K562 (cell line): ENCODE data around the gene LTBP1. TPM values are rescaled to one million over a fixed set of nuclear protein-coding genes. Genes with fewer than 3 reads are reported as not detected.

Source experiments
- ATAC-seq: fragments of 200-7000 bp; cut with Tn5 transposase; 3 replicates; pipeline ENCODE4 v1.9.1; 2020; ENCODE audit warnings: moderate library complexity
- BruUV-seq: library from RNA; stranded (reverse); fragments of 400-500 nt; replicated peaks from 2 replicates; lab custom pipeline; 2021; lab: Mats Ljungman, UMichigan
- CTCF ChIA-PET: fragments of 300-600 bp; formaldehyde crosslinking; extraction: SDS; loops from one replicate; lab custom pipeline; 2021; ENCODE audit warnings: low intra/inter-chr PET ratio; lab: Yijun Ruan, JAX
- POLR2A ChIA-PET: fragments of 300-600, 350-650 bp; sonication (Branson Sonifier 250); formaldehyde crosslinking; extraction: SDS; loops from one replicate; lab custom pipeline; 2021; ENCODE audit warnings: antibody characterized with exemption, inconsistent platforms; lab: Yijun Ruan, JAX
- DNase-seq, 4 experiments: peaks; one replicate each; pipeline versions ENCODE4 v3.0.0 to v3.0.0-alpha.2; 2011 to 2018; ENCODE audit warnings: low spot score in 3 of 4, mixed read lengths in 3 of 4; ENCODE audit errors: extremely low read depth in 1 of 4
- FAIRE-seq: peaks from 2 replicates; lab custom pipeline; 2011; peaks lifted over from hg19 to GRCh38; lab: Jason Lieb, UNC
- H2AFZ ChIP-seq: 2 replicates; pipeline ENCODE4 v1.6.0; 2011; ENCODE audit warnings: low read depth, low read length, control low read depth, inconsistent platforms
- H3K27ac ChIP-seq: fragments of 200-600 bp; 3 replicates; pipeline ENCODE4 v1.8.0; 2011; ENCODE audit warnings: low read depth, mild to moderate bottlenecking, control low read depth, inconsistent platforms, low read length, moderate library complexity, mixed read lengths; ENCODE audit errors: extremely low read depth
- H3K27me3 ChIP-seq, 2 experiments: fragments of 300-600 bp in 1 of 2; 2 replicates in 1 of 2; 3 replicates in 1 of 2; pipeline versions ENCODE4 v1.6.0 to v1.8.0; 2011; ENCODE audit warnings: inconsistent platforms in 2 of 2, low read length in 2 of 2, mild to moderate bottlenecking in 1 of 2, mixed read lengths in 1 of 2, moderate library complexity in 1 of 2; ENCODE audit not compliant: control insufficient read depth in 2 of 2, insufficient read depth in 2 of 2
- H3K36me3 ChIP-seq: fragments of 300-600 bp; 3 replicates; pipeline ENCODE4 v1.8.0; 2011; ENCODE audit warnings: mild to moderate bottlenecking, low read length, inconsistent platforms; ENCODE audit not compliant: control insufficient read depth, insufficient read depth
- H3K4me1 ChIP-seq, 2 experiments: fragments of 200-600 bp in 1 of 2; replicated peaks in 1 of 2; 2 replicates in 1 of 2; 3 replicates in 1 of 2; pipeline versions ENCODE4 v1.5.1 to v1.8.0; 2011; ENCODE audit warnings: inconsistent platforms in 2 of 2, low read length in 2 of 2, mild to moderate bottlenecking in 1 of 2, mixed read lengths in 1 of 2, moderate library complexity in 1 of 2; ENCODE audit not compliant: control insufficient read depth in 2 of 2, insufficient read depth in 2 of 2
- H3K4me2 ChIP-seq: 2 replicates; pipeline ENCODE4 v1.6.1; 2011; ENCODE audit warnings: low read length, control low read depth, inconsistent platforms, mixed read lengths; ENCODE audit not compliant: insufficient read depth
- H3K4me3 ChIP-seq: fragments of 200-600 bp; sonication (generic), shearing (Covaris generic); 2 replicates; pipeline ENCODE4 v1.5.1; 2016; ENCODE audit warnings: control low read depth, inconsistent platforms
- H3K79me2 ChIP-seq: fragments of 200-600 bp; 3 replicates; pipeline ENCODE4 v1.8.0; 2011; ENCODE audit warnings: low read length, inconsistent platforms; ENCODE audit not compliant: control insufficient read depth, insufficient read depth
- H3K9ac ChIP-seq, 2 experiments: 2 replicates each; pipeline versions ENCODE4 v1.6.0 to v1.6.1; 2011; ENCODE audit warnings: low read depth in 2 of 2, low read length in 2 of 2, control low read depth in 1 of 2, inconsistent platforms in 1 of 2, mild to moderate bottlenecking in 1 of 2, mixed read lengths in 1 of 2; ENCODE audit not compliant: insufficient read depth in 1 of 2
- H3K9me1 ChIP-seq: one replicate; pipeline ENCODE4 v1.6.0; 2011; ENCODE audit warnings: inconsistent platforms, mild to moderate bottlenecking, low read length, moderate library complexity; ENCODE audit not compliant: control insufficient read depth, insufficient read depth
- H3K9me3 ChIP-seq: replicated peaks from 2 replicates; pipeline ENCODE4 v1.5.1; 2011; ENCODE audit warnings: low read depth, low read length, inconsistent platforms; ENCODE audit not compliant: control insufficient read depth, insufficient read depth
- H4K20me1 ChIP-seq: replicated peaks from 2 replicates; pipeline ENCODE4 v1.6.1; 2011; ENCODE audit warnings: low read length, inconsistent platforms, mixed read lengths; ENCODE audit not compliant: control insufficient read depth, insufficient read depth
- CBFA2T2 ChIP-seq: fragments of 450-650 bp; conservative IDR thresholded peaks from 2 replicates; pipeline ENCODE4 v1.6.1; 2017; ENCODE audit warnings: mild to moderate bottlenecking
- CBX3 ChIP-seq, 2 experiments: IDR thresholded peaks; 1 replicate in 1 of 2; 2 replicates in 1 of 2; pipeline ENCODE4 v1.6.1; 2012; ENCODE audit warnings: inconsistent platforms in 2 of 2, low read length in 2 of 2, borderline replicate concordance in 1 of 2, control low read depth in 1 of 2
- CBX8 ChIP-seq: fragments of 200-600 bp; sonication (generic); IDR thresholded peaks from 2 replicates; pipeline ENCODE4 v1.6.1; 2012; ENCODE audit warnings: borderline replicate concordance, mixed run types, low read depth, mild to moderate bottlenecking, moderate library complexity, mixed read lengths, low read length, control low read depth, inconsistent platforms; ENCODE audit not compliant: poor library complexity, severe bottlenecking; ENCODE audit errors: extremely low read depth
- EP300 ChIP-seq: IDR thresholded peaks from 2 replicates; pipeline ENCODE4 v1.6.1; 2012; ENCODE audit warnings: low read length, improper control_type of control experiment
- EZH2 ChIP-seq: IDR thresholded peaks from 2 replicates; pipeline ENCODE4 v1.6.1; 2012; ENCODE audit warnings: low read depth, mild to moderate bottlenecking, inconsistent platforms, low read length, borderline replicate concordance
- GTF2E2 ChIP-seq: fragments of 200-800 bp; sonication (Bioruptor generic); IDR thresholded peaks from 2 replicates; pipeline ENCODE4 v1.6.1; 2016; ENCODE audit warnings: missing genetic modification characterization, missing compliant biosample characterization
- HIVEP1 ChIP-seq: fragments of 250-450 bp; sonication (Bioruptor Pico); IDR thresholded peaks from 2 replicates; pipeline ENCODE4 v1.4.0; 2020; ENCODE audit warnings: mild to moderate bottlenecking
- L3MBTL2 ChIP-seq: fragments of 450-650 bp; IDR thresholded peaks from 2 replicates; pipeline ENCODE4 v1.6.1; 2016; ENCODE audit warnings: mild to moderate bottlenecking, moderate library complexity
- MEIS2 ChIP-seq: fragments of 450-650 bp; IDR thresholded peaks from 2 replicates; pipeline ENCODE4 v1.6.1; 2014; ENCODE audit warnings: mild to moderate bottlenecking; ENCODE audit not compliant: partially characterized antibody
- NBN ChIP-seq: fragments of 450-650 bp; IDR thresholded peaks from 2 replicates; pipeline ENCODE4 v1.6.1; 2016; ENCODE audit warnings: low read depth, mild to moderate bottlenecking
- NCOA1 ChIP-seq: fragments of 450-650 bp; IDR thresholded peaks from 2 replicates; pipeline ENCODE4 v1.6.1; 2016; ENCODE audit warnings: low read depth
- PYGO2 ChIP-seq: fragments of 450-650 bp; IDR thresholded peaks from 2 replicates; pipeline ENCODE4 v1.6.1; 2016; ENCODE audit warnings: mild to moderate bottlenecking, missing genetic modification characterization, moderate library complexity, missing compliant biosample characterization
- SMARCE1 ChIP-seq: fragments of 450-650 bp; IDR thresholded peaks from 2 replicates; pipeline ENCODE4 v1.7.1; 2016; ENCODE audit warnings: mild to moderate bottlenecking
- TCF3 ChIP-seq: sonication (generic); formaldehyde crosslinking; IDR thresholded peaks from 2 replicates; pipeline ENCODE4 v1.4.0; 2020; ENCODE audit warnings: mild to moderate bottlenecking, missing genetic modification reagents
- ZC3H11A ChIP-seq: IDR thresholded peaks from 2 replicates; pipeline ENCODE4 v1.6.1; 2012; ENCODE audit warnings: low read depth, low read length, improper control_type of control experiment
- ZNF121 ChIP-seq: sonication (generic); formaldehyde crosslinking; conservative IDR thresholded peaks from 2 replicates; pipeline ENCODE4 v1.8.0; 2022; ENCODE audit warnings: missing genetic modification reagents
- ZNF41 ChIP-seq: fragments of 250-450 bp; sonication (Bioruptor Pico); conservative IDR thresholded peaks from 2 replicates; pipeline ENCODE4 v1.4.0; 2020; ENCODE audit warnings: mild to moderate bottlenecking
- WGBS: fragments of 100-300 bp; shearing (Covaris generic); methylation state at CpG from one replicate; pipeline ENCODE4 v1.1.6; 2016; ENCODE audit warnings: low coverage, mixed read lengths; ENCODE audit not compliant: insufficient coverage; ENCODE audit errors: missing lambda C conversion rate; 5-methylcytosine and 5-hydroxymethylcytosine counted together
- in situ Hi-C: fragments of 300-500 bp; cut with MboI; formaldehyde crosslinking; loops from 4 replicates; pipeline ENCODE4 v1.15.0; 2018; ENCODE audit warnings: inconsistent platforms, mixed read lengths
- intact Hi-C: fragments of 100-400 bp; cut with micrococcal nuclease; formaldehyde crosslinking; loops from 2 replicates; pipeline ENCODE4 v1.14.2; 2022
- polyA plus RNA-seq, 8 experiments: library from polyadenylated mRNA; depleted of rRNA in 4 of 8; stranded (reverse) in 5 of 8; unstranded in 3 of 8; fragments of >200 nt; fragmentation: Nextera tagmentation in 2 of 8; fragmentation: Illumina TruSeq in 1 of 8; extraction: Ambion mirVana in 2 of 8; extraction: Trizol in 1 of 8; gene quantifications; 2 replicates each; pipeline versions ENCODE4 v1.2.1 to v1.2.3, GENCODE V29; 2011 to 2014; ENCODE audit warnings: inconsistent platforms in 1 of 8, missing spikeins in 1 of 8
- total RNA-seq, 7 experiments: library from RNA; depleted of rRNA in 6 of 7; stranded (reverse); fragments of >200 nt in 6 of 7; fragmentation: Illumina TruSeq in 2 of 7; extraction: Trizol in 2 of 7; gene quantifications; 2 replicates each; pipeline versions ENCODE4 v1.2.1 to v1.2.3, GENCODE V29; 2011 to 2021; ENCODE audit warnings: low replicate concordance in 1 of 7
- TF ChIP-seq, protein P1 (sequence below), 2 experiments: fragments of 450-650 bp in 1 of 2; sonication (generic) in 1 of 2; formaldehyde crosslinking in 1 of 2; IDR thresholded peaks in 1 of 2; conservative IDR thresholded peaks in 1 of 2; 2 replicates each; pipeline versions ENCODE4 v1.6.1 to v1.8.1; 2016 to 2023; ENCODE audit warnings: mild to moderate bottlenecking in 2 of 2, moderate library complexity in 2 of 2, inconsistent platforms in 1 of 2, missing genetic modification reagents in 1 of 2
- TF ChIP-seq, protein P2 (sequence below): sonication (generic); formaldehyde crosslinking; IDR thresholded peaks from 2 replicates; pipeline ENCODE4 v1.5.0; 2020; ENCODE audit warnings: missing genetic modification reagents
- TF ChIP-seq, protein P3 (sequence below): fragments of 250-450 bp; sonication (Bioruptor Pico); IDR thresholded peaks from 2 replicates; pipeline ENCODE4 v1.4.0; 2020

LTBP1 gene
- total and polyA plus RNA-seq, 9 of the 15 experiments (the other 6 are each of a cell fraction or from before 2014, with no cell fraction given), result 3.6 to 16.4 (median 8.5) TPM

DNA sequence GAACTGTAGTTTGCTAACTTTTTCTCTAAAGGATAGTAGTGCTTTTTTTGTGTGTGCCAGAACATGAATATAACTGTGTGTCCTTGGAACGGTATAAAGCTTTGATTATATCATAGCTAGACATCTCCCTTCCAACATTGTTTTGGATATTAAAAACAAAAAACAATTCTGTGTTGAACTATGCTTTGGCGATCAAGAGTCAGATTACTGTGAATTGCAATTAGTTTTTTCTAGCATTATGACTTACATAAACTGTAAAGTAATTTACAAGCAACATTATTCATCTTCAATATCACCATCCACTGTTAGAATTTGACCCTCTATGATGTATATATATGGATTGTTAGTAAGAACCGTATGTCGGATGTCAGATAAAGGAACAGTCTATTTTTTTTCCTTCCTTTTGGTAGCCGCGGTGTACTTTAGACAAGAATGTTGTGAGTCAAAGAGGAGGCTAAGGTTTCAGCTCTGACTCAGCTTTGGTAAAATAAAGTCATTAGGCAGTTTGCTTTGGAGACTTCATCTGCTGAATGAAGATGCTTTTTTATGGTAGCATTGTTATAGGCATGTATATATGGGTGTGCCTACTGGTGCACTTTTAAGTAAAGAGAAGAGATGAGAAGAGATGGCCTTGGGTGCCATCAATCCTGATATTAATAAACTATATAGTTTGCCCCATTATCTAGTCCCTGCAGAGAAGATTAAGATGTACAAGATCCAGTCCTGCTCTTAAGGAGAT, 76.4 kb downstream of the LTBP1 start:
- ChIA-PET POLR2A (interaction anchor here (0.5 to 0.9 kb wide), 3 partner anchors 9 to 160 kb away, joined by 3 to 4 read pairs (median 3); no protein-coding TSS in a partner anchor), CTCF (no interaction called here)
- BruUV-seq, result no TSS peak
- H3K4me2 ChIP-seq, result no peak overlapping the region
- in situ Hi-C loops, result no loop called here
- no peaks in the 10 kb centered on the region; the same call in 2 of the 3 replicates for H3K79me2 ChIP-seq
- no peaks in the 10 kb centered on the region for H4K20me1 ChIP-seq
- H3K9ac ChIP-seq, result peak overlapping the region in 1 of 2 experiments; percentile 24; a peak in 1 of 4 replicates
- no peak overlapping the region for H3K4me3 ChIP-seq
- FAIRE-seq (peak; percentile 88), ATAC-seq (peak; percentile 71), DNase-seq (peak; percentile 29 to 77 (median 46))
- H3K36me3 ChIP-seq, result no peaks in the 10 kb centered on the region
- H3K9me1 ChIP-seq, result no peaks in the 10 kb centered on the region
- peak overlapping the region; percentile 49 for H2AFZ ChIP-seq
- peak overlapping the region; percentile 76 for H3K27ac ChIP-seq
- peaks cover 6% of the 10 kb centered on the region; the same call in 1 of the 2 replicates for H3K9me3 ChIP-seq
- intact Hi-C loops, result loop anchor here (5.0 kb wide), 1 partner anchor 61 kb away; no protein-coding TSS in a partner anchor
- H3K27me3 ChIP-seq, result no peaks in the 10 kb centered on the region
- under 1% methylated on average over 6 of the region's 6 CpGs for WGBS
- H3K4me1 ChIP-seq, result peaks cover 10 to 45% of the 10 kb centered on the region in 2 experiments; a peak in 4 of 5 replicates
- TF ChIP-seq PYGO2 (tag), result no peak
- TF ChIP-seq CBX8, result no peak
- TF ChIP-seq HIVEP1 (CRISPR knock-in tag), result no peak
- TF ChIP-seq ZNF41 (CRISPR knock-in tag), result no peak
- TF ChIP-seq GTF2E2 (tag), result 0 out of 2 replicates have a peak, but pooled peaks have one; percentile 10
- peak; percentile 48; the same call in 1 of the 2 replicates for TF ChIP-seq NCOA1
- TF ChIP-seq, protein P1, sequence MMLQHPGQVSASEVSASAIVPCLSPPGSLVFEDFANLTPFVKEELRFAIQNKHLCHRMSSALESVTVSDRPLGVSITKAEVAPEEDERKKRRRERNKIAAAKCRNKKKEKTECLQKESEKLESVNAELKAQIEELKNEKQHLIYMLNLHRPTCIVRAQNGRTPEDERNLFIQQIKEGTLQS (IDR thresholded peaks at IDR 0.05), result peak; percentile 58
- TF ChIP-seq, protein P1 (CRISPR knock-in tag; conservative IDR thresholded peaks at IDR 0.05), result no peak
- peak; percentile 76 for TF ChIP-seq TCF3 (CRISPR knock-in tag)
- TF ChIP-seq ZC3H11A, result no peak
- no peak for TF ChIP-seq L3MBTL2
- no peak for TF ChIP-seq ZNF121 (CRISPR knock-in tag)
- TF ChIP-seq, protein P2, sequence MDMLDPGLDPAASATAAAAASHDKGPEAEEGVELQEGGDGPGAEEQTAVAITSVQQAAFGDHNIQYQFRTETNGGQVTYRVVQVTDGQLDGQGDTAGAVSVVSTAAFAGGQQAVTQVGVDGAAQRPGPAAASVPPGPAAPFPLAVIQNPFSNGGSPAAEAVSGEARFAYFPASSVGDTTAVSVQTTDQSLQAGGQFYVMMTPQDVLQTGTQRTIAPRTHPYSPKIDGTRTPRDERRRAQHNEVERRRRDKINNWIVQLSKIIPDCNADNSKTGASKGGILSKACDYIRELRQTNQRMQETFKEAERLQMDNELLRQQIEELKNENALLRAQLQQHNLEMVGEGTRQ (CRISPR knock-in tag), result no peak
- TF ChIP-seq NBN, result no peak
- TF ChIP-seq EP300, result peak; percentile 69; the same call in 1 of the 2 replicates
- TF ChIP-seq CBFA2T2, result peak; percentile 51
- TF ChIP-seq, protein P3, sequence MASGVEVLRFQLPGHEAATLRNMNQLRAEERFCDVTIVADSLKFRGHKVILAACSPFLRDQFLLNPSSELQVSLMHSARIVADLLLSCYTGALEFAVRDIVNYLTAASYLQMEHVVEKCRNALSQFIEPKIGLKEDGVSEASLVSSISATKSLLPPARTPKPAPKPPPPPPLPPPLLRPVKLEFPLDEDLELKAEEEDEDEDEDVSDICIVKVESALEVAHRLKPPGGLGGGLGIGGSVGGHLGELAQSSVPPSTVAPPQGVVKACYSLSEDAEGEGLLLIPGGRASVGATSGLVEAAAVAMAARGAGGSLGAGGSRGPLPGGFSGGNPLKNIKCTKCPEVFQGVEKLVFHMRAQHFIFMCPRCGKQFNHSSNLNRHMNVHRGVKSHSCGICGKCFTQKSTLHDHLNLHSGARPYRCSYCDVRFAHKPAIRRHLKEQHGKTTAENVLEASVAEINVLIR (CRISPR knock-in tag), result no peak
- peak in 1 of 2 experiments; percentile 20; a peak in 1 of 3 replicates for TF ChIP-seq CBX3 (IDR thresholded peaks at IDR 0.05; ENCODE audit: borderline replicate concordance in 1 of 2, low read length in 2 of 2)
- TF ChIP-seq MEIS2, result peak; percentile 50
- no peak for TF ChIP-seq EZH2
- TF ChIP-seq SMARCE1, result peak; percentile 76; the same call in 1 of the 2 replicates
